Breast epithelium (tissue), 4 donors: Measurements from ENCODE around the gene WWOX. TPM values are rescaled to one million over a fixed set of nuclear protein-coding genes. Genes with fewer than 3 reads are reported as not detected.
A peak's percentile ranks its signal among the peaks of the same experiment; 100 is the strongest.

Source experiments
- DNase-seq, 2 donors: peaks; one replicate each; pipeline ENCODE4 v3.0.0-alpha.2; 2019; ENCODE audit warnings: low spot score in 2 of 2
- H3K27ac ChIP-seq, 2 donors: fragments of 200-600 bp; sonication (generic) in 1 of 2; one replicate each; pipeline ENCODE4 v1.5.1; 2016 to 2019; ENCODE audit warnings: mild to moderate bottlenecking in 1 of 2
- H3K27me3 ChIP-seq, 2 donors: fragments of 200-600 bp; sonication (generic) in 1 of 2; one replicate each; pipeline versions ENCODE4 v1.5.1 to v1.6.0; 2017 to 2019; ENCODE audit warnings: control low read depth in 1 of 2, mild to moderate bottlenecking in 1 of 2
- H3K36me3 ChIP-seq: fragments of 200-600 bp; one replicate; pipeline ENCODE4 v1.5.1; 2019
- H3K4me1 ChIP-seq, 2 donors: fragments of 200-600 bp; sonication (generic); one replicate each; pipeline ENCODE4 v1.5.1; 2016 to 2019; ENCODE audit warnings: control low read depth in 1 of 2
- H3K4me3 ChIP-seq, 3 donors: fragments of 200-600 bp; sonication (generic); 1 replicate in 2 of 3; 2 replicates in 1 of 3; pipeline ENCODE4 v1.5.1; 2016 to 2019; ENCODE audit warnings: mild to moderate bottlenecking in 3 of 3, moderate library complexity in 2 of 3
- H3K9me3 ChIP-seq, 2 donors: fragments of 200-600 bp; sonication (generic) in 1 of 2; one replicate each; pipeline ENCODE4 v1.5.1; 2016 to 2019; ENCODE audit warnings: control low read depth in 1 of 2
- CTCF ChIP-seq, 3 donors: fragments of 450-650 bp; IDR thresholded peaks; one replicate each; pipeline ENCODE4 v1.5.1; 2016 to 2017; ENCODE audit warnings: antibody characterized with exemption in 3 of 3, mild to moderate bottlenecking in 3 of 3, moderate library complexity in 3 of 3
- POLR2A ChIP-seq: fragments of 450-650 bp; IDR thresholded peaks from one replicate; pipeline ENCODE4 v1.6.1; 2016; ENCODE audit warnings: antibody characterized with exemption, mild to moderate bottlenecking, moderate library complexity
- POLR2AphosphoS5 ChIP-seq, 3 donors: sonication (generic); formaldehyde crosslinking; IDR thresholded peaks; one replicate each; pipeline ENCODE4 v1.6.1; 2017; ENCODE audit warnings: antibody characterized with exemption in 3 of 3
- intact Hi-C: fragments of 100-400 bp; cut with DNase I; formaldehyde crosslinking; loops from one replicate; pipeline ENCODE4 v1.15.1; 2023; ENCODE audit warnings: low total_unique reads
- total RNA-seq, 3 donors: library from RNA; depleted of rRNA; stranded (reverse); fragments of >200 nt; gene quantifications; one replicate each; pipeline ENCODE4 v1.1.0, GENCODE V29; 2016

Gene WWOX
- total RNA-seq, 3 donors from 2014 or later, result 42.9 to 73.6 (median 43.4) TPM

GRCh38 chr16:79055251-79055970 lies 956.0 kb downstream of the WWOX start:
- no peak overlapping the region for H3K27ac ChIP-seq
- H3K9me3 ChIP-seq, result no peaks in the 10 kb centered on the region
- no peaks in the 10 kb centered on the region for H3K4me1 ChIP-seq
- no peaks in the 10 kb centered on the region for H3K27me3 ChIP-seq
- TF ChIP-seq POLR2A, result no peak
- TF ChIP-seq CTCF (IDR thresholded peaks at IDR 0.05), result no peak
- TF ChIP-seq POLR2AphosphoS5 (IDR thresholded peaks at IDR 0.05), result no peak
- no peaks in the 10 kb centered on the region for H3K36me3 ChIP-seq
- intact Hi-C loops, result no loop called here
- H3K4me3 ChIP-seq, result no peak overlapping the region
- DNase-seq, result no peak

GRCh38 chr16:79061181-79061580 lies 961.7 kb downstream of the WWOX start:
- Histone ChIP-seq H3K27ac (no peak overlapping the region), H3K4me1 (no peaks in the 10 kb centered on the region), H3K27me3 (no peaks in the 10 kb centered on the region), H3K9me3 (no peaks in the 10 kb centered on the region), H3K36me3 (no peaks in the 10 kb centered on the region), H3K4me3 (no peak overlapping the region)
- intact Hi-C loops, result no loop called here
- DNase-seq, result peak in 1 of 2 donors; percentile 58
- no peak for TF ChIP-seq POLR2A
- no peak for TF ChIP-seq POLR2AphosphoS5 (IDR thresholded peaks at IDR 0.05)
- TF ChIP-seq CTCF (IDR thresholded peaks at IDR 0.05), result no peak

GRCh38 chr16:79062336-79062735 lies 962.9 kb downstream of the WWOX start:
- TF ChIP-seq CTCF (IDR thresholded peaks at IDR 0.05) (no peak), POLR2A (no peak), POLR2AphosphoS5 (IDR thresholded peaks at IDR 0.05) (no peak)
- DNase-seq, result no peak
- H3K36me3 ChIP-seq, result no peaks in the 10 kb centered on the region
- intact Hi-C loops, result no loop called here
- H3K4me3 ChIP-seq, result no peak overlapping the region
- H3K9me3 ChIP-seq, result no peaks in the 10 kb centered on the region
- no peaks in the 10 kb centered on the region for H3K4me1 ChIP-seq
- no peak overlapping the region for H3K27ac ChIP-seq
- H3K27me3 ChIP-seq, result no peaks in the 10 kb centered on the region

- Histone ChIP-seq H3K36me3 (no peaks in the 10 kb centered on the region), H3K9me3 (no peaks in the 10 kb centered on the region), H3K27ac (no peak overlapping the region), H3K4me3 (no peak overlapping the region), H3K4me1 (no peaks in the 10 kb centered on the region), H3K27me3 (no peaks in the 10 kb centered on the region)
- DNase-seq, result no peak
- intact Hi-C loops, result no loop called here
- TF ChIP-seq CTCF (IDR thresholded peaks at IDR 0.05) (no peak), POLR2A (no peak), POLR2AphosphoS5 (IDR thresholded peaks at IDR 0.05) (no peak)
Observed at GRCh38 chr16:79062821-79063220, 963.4 kb downstream of the WWOX start.

GRCh38 chr16:79064256-79064972 lies 965.0 kb downstream of the WWOX start:
- no peak for TF ChIP-seq POLR2A
- TF ChIP-seq POLR2AphosphoS5 (IDR thresholded peaks at IDR 0.05), result no peak
- no peak for TF ChIP-seq CTCF (IDR thresholded peaks at IDR 0.05)
- H3K36me3 ChIP-seq, result no peaks in the 10 kb centered on the region
- DNase-seq, result no peak
- intact Hi-C loops, result no loop called here
- no peak overlapping the region for H3K4me3 ChIP-seq
- H3K27ac ChIP-seq, result no peak overlapping the region
- no peaks in the 10 kb centered on the region for H3K4me1 ChIP-seq
- no peaks in the 10 kb centered on the region for H3K27me3 ChIP-seq
- H3K9me3 ChIP-seq, result no peaks in the 10 kb centered on the region
